NCI-H2081 (cell line): ENCODE data around the gene ZFP14.
"Not testable (repeated sequence)": the region's sequence is repeated elsewhere in the genome, so short reads cannot be mapped to it uniquely, and the experiment has no call there.

Source experiments
- DNase-seq, 2 experiments: peaks; one replicate each; lab custom pipeline; 2025; lab: John Stamatoyannopoulos, UW

Gene ZFP14

DNA sequence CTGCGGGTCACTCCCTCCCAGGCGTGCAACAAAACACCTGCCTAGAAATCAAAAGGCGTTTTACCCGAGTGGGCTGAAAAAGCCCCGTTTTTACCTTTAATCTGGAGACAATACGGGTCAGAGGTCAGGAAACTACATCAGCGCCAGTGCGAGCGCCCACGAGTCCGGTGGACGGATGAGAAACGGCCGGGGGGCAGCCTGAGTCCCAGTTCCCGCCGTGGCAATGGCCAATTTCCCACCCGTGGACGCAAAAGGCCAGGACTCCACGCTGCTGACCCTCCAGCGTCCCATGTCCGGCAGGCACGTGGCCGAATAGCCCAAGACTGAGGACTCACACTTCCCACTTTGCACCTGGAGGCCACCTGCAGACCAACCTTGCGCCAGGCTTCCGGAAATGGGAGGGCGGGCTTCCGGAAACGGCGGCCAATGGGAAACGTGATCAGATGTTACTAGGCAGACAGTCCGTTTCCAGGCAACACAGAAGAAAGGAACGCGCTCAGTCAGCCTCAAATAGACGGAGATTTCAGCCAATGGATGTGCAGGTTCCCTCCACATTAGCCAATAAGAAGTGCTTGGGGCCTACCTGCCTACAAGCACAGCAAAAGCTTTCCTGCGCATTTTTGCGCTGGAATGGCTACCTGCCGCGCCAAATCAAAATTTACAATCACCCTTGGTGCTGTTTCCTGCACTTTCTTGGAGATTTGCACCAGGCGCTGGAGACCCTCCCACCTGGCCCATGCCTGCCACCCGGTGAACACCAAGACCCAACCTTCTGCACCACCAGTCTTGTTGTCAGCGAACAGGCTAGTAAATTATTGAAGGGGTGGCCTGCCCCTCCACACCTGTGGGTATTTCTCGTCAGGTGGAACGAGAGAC, 47.4 kb downstream of the ZFP14 start:
- peak; percentile 80 to 92 for DNase-seq

DNA sequence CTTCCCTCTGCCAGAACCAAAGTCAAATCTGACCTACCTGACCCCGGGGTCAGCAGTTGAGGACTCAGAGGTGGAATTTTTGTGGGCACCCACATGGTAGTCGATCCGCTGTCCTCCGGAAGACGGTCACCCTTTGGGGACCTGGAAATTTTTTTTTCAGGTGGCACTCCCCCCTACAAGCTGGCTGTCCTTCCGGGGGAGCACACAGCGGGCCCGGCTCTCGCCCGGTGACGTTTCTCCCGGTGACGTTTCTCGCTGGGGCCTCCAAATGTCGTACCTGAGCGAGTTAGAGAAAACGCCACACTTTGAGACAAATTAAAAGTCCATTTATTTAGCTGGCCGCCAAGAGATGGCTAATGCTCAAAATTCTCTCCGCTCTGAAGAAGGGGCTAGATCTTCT, 48.8 kb downstream of the ZFP14 start:
- DNase-seq: no peak

DNA sequence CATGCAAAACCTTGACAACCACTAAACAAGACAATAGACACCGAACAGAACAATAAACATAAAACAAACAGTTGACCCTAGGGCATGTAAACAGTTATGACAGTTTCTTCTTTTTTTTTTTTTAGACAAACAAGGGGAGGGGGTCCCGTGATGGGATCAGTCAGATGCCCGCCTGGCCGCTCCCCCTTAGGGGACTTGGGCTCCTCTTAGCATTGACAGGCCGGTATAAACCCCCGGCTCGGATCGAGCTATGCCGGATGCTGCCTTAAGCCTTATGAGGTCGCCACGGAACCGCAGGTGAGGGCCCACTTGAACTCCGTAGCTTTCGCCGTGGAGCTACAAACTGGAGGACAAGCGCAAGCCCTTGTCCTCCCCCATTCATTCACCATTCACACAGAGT, 49.5 kb downstream of the ZFP14 start:
- DNase-seq: not testable (repeated sequence)

DNA sequence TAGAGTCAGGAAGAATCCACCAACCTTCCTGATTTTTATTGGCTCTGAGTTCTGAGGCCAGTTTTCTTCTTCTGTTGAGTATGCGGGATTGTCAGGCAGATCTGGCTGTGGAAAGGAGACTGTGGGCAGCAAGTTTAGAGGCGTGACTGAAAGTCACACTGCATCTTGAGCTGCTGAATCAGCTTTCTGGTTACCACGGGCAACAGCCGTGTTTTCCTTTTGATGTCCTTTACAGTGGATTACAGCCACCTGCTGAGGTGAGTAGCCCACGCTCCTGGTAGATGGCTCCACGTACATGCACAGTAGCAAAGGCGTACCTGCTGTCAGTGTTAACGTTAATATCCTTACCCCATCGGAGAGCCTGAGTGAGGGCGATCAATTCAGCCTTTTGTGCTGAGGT, 52.4 kb downstream of the ZFP14 start:
- DNase-seq: not testable (repeated sequence)

DNA sequence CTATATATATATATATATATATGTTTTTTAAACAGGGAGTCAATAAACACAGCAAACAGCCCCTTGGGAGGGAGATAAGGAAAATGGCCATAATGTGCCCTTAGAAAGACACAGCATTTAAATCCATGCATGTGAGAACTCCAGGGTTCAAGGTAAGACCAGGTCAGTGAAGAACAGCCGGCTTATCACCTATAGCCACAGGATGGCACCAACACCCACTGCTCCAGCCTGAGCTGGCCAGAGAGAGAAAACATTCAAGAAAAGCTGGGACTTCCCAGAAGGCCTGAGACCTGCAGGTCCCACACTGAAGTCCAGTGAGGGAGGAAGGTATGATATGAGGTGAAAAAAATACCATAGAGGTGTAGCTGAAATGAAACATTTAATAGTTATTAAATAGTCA, 63.8 kb downstream of the ZFP14 start:
- not testable (repeated sequence) for DNase-seq

DNA sequence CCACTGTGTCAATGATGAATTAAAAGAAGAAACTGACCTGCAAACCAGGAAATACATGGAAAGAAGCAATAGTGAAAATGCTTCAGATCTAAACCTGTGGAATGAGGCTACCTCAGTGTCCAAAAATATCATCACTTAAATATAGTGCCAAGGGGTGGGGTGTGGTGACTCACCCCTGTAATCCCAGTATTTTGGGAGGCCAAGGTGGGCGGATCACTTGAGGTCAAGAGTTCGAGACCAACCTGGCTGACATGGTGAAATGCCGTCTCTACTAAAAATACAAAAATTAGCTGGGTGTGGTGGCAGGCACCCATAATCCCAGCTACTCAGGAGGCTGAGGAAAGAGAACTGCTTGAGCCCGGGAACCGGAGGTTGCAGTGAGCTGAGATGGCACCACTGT, 64.9 kb downstream of the ZFP14 start:
- not testable (repeated sequence) for DNase-seq

DNA sequence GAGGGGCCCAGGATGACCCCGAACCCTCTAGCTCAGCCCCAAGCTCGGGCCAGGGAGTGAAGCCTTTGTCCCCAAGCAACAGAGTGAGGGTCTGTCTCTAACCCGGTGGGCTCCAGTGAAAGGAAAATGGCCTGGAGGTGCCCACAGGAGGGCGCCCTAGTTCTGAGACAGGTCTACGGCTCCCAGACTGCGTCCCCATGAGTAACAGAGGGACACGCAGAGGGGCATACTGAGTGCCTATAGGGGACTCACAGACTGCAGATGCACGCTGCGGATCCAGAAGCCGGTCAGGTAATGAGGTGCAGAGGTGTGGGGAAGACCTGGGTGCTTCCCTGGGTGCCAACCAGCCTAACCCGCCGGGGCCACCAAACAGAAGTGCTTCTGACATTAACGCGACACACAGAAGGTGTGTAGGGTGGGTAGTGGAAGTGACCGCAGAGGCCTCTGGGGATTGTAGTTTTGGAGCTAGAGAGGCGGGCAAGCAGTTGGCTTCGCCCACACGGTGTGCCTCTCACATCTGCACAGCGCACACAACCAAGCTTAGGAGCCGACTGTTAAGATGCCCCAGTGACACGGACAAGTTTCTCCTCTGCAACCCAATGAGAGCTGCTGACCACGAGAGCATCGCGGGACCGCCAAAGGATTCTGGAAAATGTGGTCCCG, 67.8 kb downstream of the ZFP14 start:
- not testable (repeated sequence) for DNase-seq

DNA sequence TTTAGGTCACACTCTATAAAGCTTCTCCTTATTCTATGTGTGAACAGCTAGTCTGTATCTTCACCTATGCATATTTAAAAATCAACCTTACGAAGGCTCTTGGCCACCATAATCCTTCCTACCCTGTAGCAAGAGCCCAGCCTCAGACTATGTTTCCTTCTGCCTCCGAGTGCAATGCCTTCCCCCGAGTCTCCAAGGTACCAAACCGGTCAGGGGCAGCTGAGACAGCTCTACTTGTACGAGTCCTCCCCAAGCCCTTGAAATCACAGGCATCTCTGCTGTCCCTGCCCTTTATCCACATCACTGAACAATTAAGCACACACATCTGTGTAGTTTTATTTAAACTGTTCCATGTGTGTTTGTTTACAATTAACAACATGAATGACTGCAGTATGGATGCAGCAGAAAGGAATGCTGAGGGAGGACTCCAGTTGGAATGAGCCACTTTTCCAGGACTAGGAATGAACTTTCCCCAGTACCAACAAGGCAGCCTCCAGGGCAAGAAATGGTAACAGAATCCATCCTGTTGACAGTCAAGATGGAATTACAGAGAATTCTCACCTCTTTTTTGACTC, 68.5 kb downstream of the ZFP14 start:
- not testable (repeated sequence) for DNase-seq

DNA sequence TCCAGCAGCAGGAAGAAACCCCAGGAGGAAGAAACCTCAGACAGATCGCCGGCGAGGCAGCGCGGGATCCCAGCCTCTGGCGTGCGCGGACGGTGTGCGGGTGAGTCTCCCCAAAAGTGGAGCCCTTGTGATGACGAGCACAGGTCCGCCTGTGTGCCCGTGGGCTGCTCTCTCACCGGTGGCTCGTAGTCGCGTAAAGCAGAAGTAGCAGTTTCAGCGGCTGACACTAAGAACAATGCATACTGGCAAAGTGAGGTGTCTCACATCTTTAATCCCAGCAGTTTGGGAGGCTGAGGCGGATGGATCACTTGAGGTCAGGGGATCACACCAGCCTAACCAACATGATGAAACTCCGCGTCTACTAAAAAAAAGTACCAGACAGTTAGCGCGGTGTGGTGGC, 69.2 kb downstream of the ZFP14 start:
- DNase-seq: not testable (repeated sequence)

DNA sequence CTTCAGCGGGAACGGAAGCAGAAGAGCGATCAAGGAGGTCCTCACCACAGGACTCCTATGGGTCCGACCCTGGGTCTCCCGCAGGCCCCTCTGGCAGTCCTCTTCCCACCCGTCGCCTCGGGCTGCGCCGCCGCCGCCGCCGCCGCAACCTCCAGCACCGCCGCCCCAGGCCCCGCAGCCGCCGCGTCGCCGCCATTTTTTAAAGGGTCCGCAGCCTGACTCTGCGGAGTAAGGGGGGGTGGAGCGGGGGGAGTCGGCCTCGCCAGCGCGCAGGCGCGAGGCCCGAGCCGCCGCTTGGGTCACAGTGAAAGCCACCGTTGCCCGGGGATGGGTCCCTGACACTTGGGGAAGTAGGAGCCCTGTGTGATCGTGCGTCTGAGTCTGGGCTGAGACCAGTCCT, 69.7 kb downstream of the ZFP14 start:
- not testable (repeated sequence) for DNase-seq

DNA sequence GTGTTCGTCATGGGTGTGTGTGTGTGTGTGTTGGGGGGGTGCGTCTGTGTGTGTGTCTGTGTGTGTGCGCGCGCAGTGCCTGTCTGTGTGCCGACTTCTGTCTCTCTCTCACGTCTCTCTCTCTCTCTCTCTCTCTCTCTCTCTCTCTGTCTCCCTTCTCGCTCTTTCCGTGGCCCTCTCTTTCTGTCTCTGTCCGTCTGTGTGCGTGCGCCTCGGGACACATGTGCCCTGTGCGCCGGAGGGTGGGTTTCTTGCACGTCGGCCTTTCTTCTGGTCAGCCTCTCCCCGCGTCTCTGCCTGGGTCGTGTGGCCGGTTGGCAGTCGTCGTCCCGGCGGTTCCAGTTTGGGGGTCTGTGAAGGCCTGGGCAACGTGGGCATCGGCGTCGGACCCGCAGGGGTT, 86.7 kb downstream of the ZFP14 start:
- not testable (repeated sequence) for DNase-seq
